HCT116 (cell line): ENCODE results near the gene ENPP3. TPM values are rescaled to one million over a fixed set of nuclear protein-coding genes. Genes with fewer than 3 reads are reported as not detected.

ENCODE experiments used
- ATAC-seq: fragments of 200-7000 bp; cut with Tn5 transposase; 2 replicates; pipeline ENCODE4 v1.9.1; 2020; ENCODE audit warnings: mild to moderate bottlenecking, moderate library complexity
- BruUV-seq: library from RNA; stranded (reverse); fragments of 400-500 nt; replicated peaks from 2 replicates; lab custom pipeline; 2021; lab: Mats Ljungman, UMichigan
- CTCF ChIA-PET: fragments of 300-600 bp; sonication (Branson Sonifier 250); formaldehyde crosslinking; loops from one replicate; lab custom pipeline; 2021; ENCODE audit warnings: antibody characterized with exemption; lab: Charles Lee
- POLR2A ChIA-PET: fragments of 300-600, 350-600 bp; sonication (Branson Sonifier 250); formaldehyde crosslinking; loops from one replicate; lab custom pipeline; 2021; ENCODE audit warnings: antibody characterized with exemption; lab: Charles Lee
- RAD21 ChIA-PET, 2 experiments: fragments of 300-600 bp; sonication (Branson Sonifier 250); formaldehyde crosslinking; loops; one replicate each; lab custom pipeline; 2023; ENCODE audit warnings: low total read pairs in 2 of 2; ENCODE audit not compliant: uncharacterized antibody in 2 of 2, unreplicated experiment in 2 of 2, low non-redundant PET in 1 of 2; lab: Charles Lee
- DNase-seq: peaks from one replicate; pipeline ENCODE4 v3.0.0-alpha.2; 2010; ENCODE audit warnings: low read depth, low spot score
- H2AFZ ChIP-seq: fragments of 200-600 bp; shearing (Covaris generic), sonication (generic); 2 replicates; pipeline ENCODE4 v1.6.1; 2017; ENCODE audit warnings: low read depth, mixed run types, mixed read lengths, antibody characterized with exemption, low read length; ENCODE audit not compliant: poor library complexity, severe bottlenecking
- H3K27ac ChIP-seq: 2 replicates; pipeline ENCODE4 v1.5.1; 2012; ENCODE audit warnings: low read depth, low read length
- H3K27me3 ChIP-seq: fragments of 200-600 bp; sonication (generic); 2 replicates; pipeline ENCODE4 v1.6.1; 2016; ENCODE audit warnings: mixed run types, low read length, mixed read lengths; ENCODE audit not compliant: insufficient read depth
- H3K36me3 ChIP-seq, 2 experiments: fragments of 200-500 bp in 1 of 2; fragments of 200-600 bp in 1 of 2; sonication (Bioruptor generic) in 1 of 2; sonication (generic) in 1 of 2; 2 replicates each; pipeline versions ENCODE4 v1.5.1 to v1.6.1; 2014 to 2016; ENCODE audit warnings: low read length in 2 of 2, inconsistent platforms in 1 of 2, mixed read lengths in 1 of 2, mixed run types in 1 of 2; ENCODE audit not compliant: insufficient read depth in 2 of 2, control insufficient read depth in 1 of 2
- H3K4me1 ChIP-seq, 2 experiments: fragments of 200-600 bp in 1 of 2; sonication (generic) in 1 of 2; 2 replicates each; pipeline versions ENCODE4 v1.5.1 to v1.6.1; 2012 to 2017; ENCODE audit warnings: low read length in 2 of 2, inconsistent platforms in 1 of 2, mild to moderate bottlenecking in 1 of 2, mixed read lengths in 1 of 2, mixed run types in 1 of 2, moderate library complexity in 1 of 2; ENCODE audit not compliant: insufficient read depth in 2 of 2, control insufficient read depth in 1 of 2
- H3K4me2 ChIP-seq: fragments of 200-600 bp; sonication (generic); 2 replicates; pipeline ENCODE4 v1.6.1; 2017; ENCODE audit warnings: mixed run types, low read length, mixed read lengths
- H3K4me3 ChIP-seq, 2 experiments: fragments of 200-600 bp in 1 of 2; sonication (generic) in 1 of 2; replicated peaks in 1 of 2; 2 replicates each; pipeline ENCODE4 v1.5.1; 2011 to 2016; ENCODE audit warnings: low read length in 2 of 2, control low read depth in 1 of 2, low read depth in 1 of 2, mild to moderate bottlenecking in 1 of 2, mixed read lengths in 1 of 2, mixed run types in 1 of 2
- H3K79me2 ChIP-seq: fragments of 200-600 bp; sonication (generic); 2 replicates; pipeline ENCODE4 v1.6.1; 2017; ENCODE audit warnings: mild to moderate bottlenecking, mixed run types, low read length, moderate library complexity, mixed read lengths; ENCODE audit not compliant: insufficient read depth
- H3K9ac ChIP-seq: fragments of 200-600 bp; sonication (generic); 2 replicates; pipeline ENCODE4 v1.6.1; 2016; ENCODE audit warnings: low read length, mixed read lengths
- H3K9me2 ChIP-seq: fragments of 200-600 bp; sonication (generic), shearing (Covaris generic); 2 replicates; pipeline ENCODE4 v1.6.1; 2017; ENCODE audit warnings: mixed run types, mild to moderate bottlenecking, moderate library complexity; ENCODE audit not compliant: insufficient read depth
- H3K9me3 ChIP-seq, 2 experiments: fragments of 200-500 bp in 1 of 2; fragments of 200-600 bp in 1 of 2; sonication (Bioruptor generic) in 1 of 2; sonication (generic) in 1 of 2; 2 replicates each; pipeline ENCODE4 v1.6.1; 2014 to 2017; ENCODE audit warnings: low read length in 2 of 2, mixed read lengths in 2 of 2, inconsistent platforms in 1 of 2, low read depth in 1 of 2, mild to moderate bottlenecking in 1 of 2, mixed run types in 1 of 2, moderate library complexity in 1 of 2; ENCODE audit not compliant: control insufficient read depth in 1 of 2, insufficient read depth in 1 of 2
- H4K20me1 ChIP-seq: fragments of 200-600 bp; sonication (generic), shearing (Covaris generic); 2 replicates; pipeline ENCODE4 v1.6.1; 2017; ENCODE audit warnings: mixed run types, mild to moderate bottlenecking, moderate library complexity; ENCODE audit not compliant: insufficient read depth
- ATF3 ChIP-seq: IDR thresholded peaks from 2 replicates; pipeline ENCODE4 v1.6.1; 2012
- CEBPB ChIP-seq: IDR thresholded peaks from 2 replicates; pipeline ENCODE4 v1.6.1; 2012; ENCODE audit warnings: low read depth
- CTCF ChIP-seq, 3 experiments: fragments of 200-600 bp in 1 of 3; sonication (generic) in 1 of 3; IDR thresholded peaks in 2 of 3; conservative IDR thresholded peaks in 1 of 3; 2 replicates each; pipeline ENCODE4 v1.5.1; 2012 to 2017; ENCODE audit warnings: low read depth in 2 of 3, low read length in 2 of 3, antibody characterized with exemption in 1 of 3, borderline replicate concordance in 1 of 3, control low read depth in 1 of 3, mild to moderate bottlenecking in 1 of 3, mixed read lengths in 1 of 3, mixed run types in 1 of 3, moderate library complexity in 1 of 3; ENCODE audit not compliant: insufficient read depth in 1 of 3
- ELF1 ChIP-seq: IDR thresholded peaks from 2 replicates; pipeline ENCODE4 v1.6.1; 2012; ENCODE audit warnings: low read depth, borderline replicate concordance
- EZH2phosphoT487 ChIP-seq: fragments of 200-600 bp; IDR thresholded peaks from 2 replicates; pipeline ENCODE4 v1.6.1; 2018; ENCODE audit warnings: antibody characterized with exemption, borderline replicate concordance
- JUND ChIP-seq: IDR thresholded peaks from 2 replicates; pipeline ENCODE4 v1.6.1; 2012
- MAX ChIP-seq: IDR thresholded peaks from 2 replicates; pipeline ENCODE4 v1.6.1; 2012
- POLR2AphosphoS5 ChIP-seq: IDR thresholded peaks from 2 replicates; pipeline ENCODE4 v1.6.1; 2011; ENCODE audit warnings: mild to moderate bottlenecking, low read depth, low read length, moderate library complexity
- RAD21 ChIP-seq: IDR thresholded peaks from 2 replicates; pipeline ENCODE4 v1.6.1; 2012; ENCODE audit warnings: low read depth, mild to moderate bottlenecking
- SP1 ChIP-seq: IDR thresholded peaks from 2 replicates; pipeline ENCODE4 v1.6.1; 2012; ENCODE audit warnings: low read depth
- SRF ChIP-seq: IDR thresholded peaks from 2 replicates; pipeline ENCODE4 v1.6.1; 2012; ENCODE audit warnings: low read depth
- TCF7L2 ChIP-seq: IDR thresholded peaks from 2 replicates; pipeline ENCODE4 v1.7.0; 2011; ENCODE audit warnings: borderline replicate concordance, inconsistent platforms; ENCODE audit not compliant: insufficient read depth, insufficient read length; ENCODE audit errors: extremely low read depth
- YY1 ChIP-seq: IDR thresholded peaks from 2 replicates; pipeline ENCODE4 v1.6.1; 2011; ENCODE audit warnings: low read length, low read depth, moderate library complexity, mild to moderate bottlenecking; ENCODE audit not compliant: insufficient replicate concordance; ENCODE audit errors: extremely low read depth
- ZBTB33 ChIP-seq: IDR thresholded peaks from 2 replicates; pipeline ENCODE4 v1.6.1; 2011; ENCODE audit warnings: mild to moderate bottlenecking, low read length, moderate library complexity; ENCODE audit not compliant: insufficient replicate concordance; ENCODE audit errors: extremely low read depth
- ZFX ChIP-seq: fragments of 450-650 bp; IDR thresholded peaks from 2 replicates; pipeline ENCODE4 v1.6.1; 2017
- intact Hi-C: fragments of 100-400 bp; cut with micrococcal nuclease; formaldehyde crosslinking; loops from 2 replicates; pipeline ENCODE4 v1.10.0; 2022
- total RNA-seq: library from RNA; stranded (reverse); gene quantifications from one replicate; pipeline ENCODE4 v1.2.1, GENCODE V29; 2021; ENCODE audit not compliant: unreplicated experiment

Gene ENPP3
- total RNA-seq, 1 experiment from 2014 or later, result 0.15 TPM

- no peaks in the 10 kb centered on the region for H3K9me2 ChIP-seq
- no peaks in the 10 kb centered on the region for H3K9me3 ChIP-seq
- TF ChIP-seq CTCF (IDR thresholded peaks at IDR 0.05 in 2 of 3, conservative IDR thresholded peaks at IDR 0.05 in 1 of 3; ENCODE audit: borderline replicate concordance in 1 of 3, insufficient read depth in 1 of 3, low read depth in 2 of 3, low read length in 2 of 3) (no peak), MAX (no peak), ZBTB33 (no peak), CEBPB (no peak), RAD21 (no peak), ZFX (no peak), YY1 (no peak), JUND (no peak), SRF (no peak), TCF7L2 (no peak), ELF1 (no peak), SP1 (no peak), EZH2phosphoT487 (no peak), POLR2AphosphoS5 (no peak), ATF3 (no peak)
- no peak for DNase-seq
- H3K9ac ChIP-seq, result no peak overlapping the region
- no peak overlapping the region for H3K4me2 ChIP-seq
- H3K27me3 ChIP-seq, result no peaks in the 10 kb centered on the region
- BruUV-seq, result no TSS peak
- ATAC-seq, result no peak
- CTCF ChIA-PET, result no interaction called here
- no peak overlapping the region for H3K27ac ChIP-seq
- H3K4me1 ChIP-seq, result no peaks in the 10 kb centered on the region
- no peaks in the 10 kb centered on the region for H3K36me3 ChIP-seq
- H2AFZ ChIP-seq, result no peak overlapping the region
- no peak overlapping the region for H3K4me3 ChIP-seq
- RAD21 ChIA-PET, result no interaction called here
- H4K20me1 ChIP-seq, result no peaks in the 10 kb centered on the region
- POLR2A ChIA-PET, result no interaction called here
- intact Hi-C loops, result no loop called here
- H3K79me2 ChIP-seq, result no peaks in the 10 kb centered on the region
Observed at GRCh38 chr6:131770776-131771175, 133.7 kb downstream of the ENPP3 start.
